ENCODE data around the gene REC8.

REC8 gene

DNA sequence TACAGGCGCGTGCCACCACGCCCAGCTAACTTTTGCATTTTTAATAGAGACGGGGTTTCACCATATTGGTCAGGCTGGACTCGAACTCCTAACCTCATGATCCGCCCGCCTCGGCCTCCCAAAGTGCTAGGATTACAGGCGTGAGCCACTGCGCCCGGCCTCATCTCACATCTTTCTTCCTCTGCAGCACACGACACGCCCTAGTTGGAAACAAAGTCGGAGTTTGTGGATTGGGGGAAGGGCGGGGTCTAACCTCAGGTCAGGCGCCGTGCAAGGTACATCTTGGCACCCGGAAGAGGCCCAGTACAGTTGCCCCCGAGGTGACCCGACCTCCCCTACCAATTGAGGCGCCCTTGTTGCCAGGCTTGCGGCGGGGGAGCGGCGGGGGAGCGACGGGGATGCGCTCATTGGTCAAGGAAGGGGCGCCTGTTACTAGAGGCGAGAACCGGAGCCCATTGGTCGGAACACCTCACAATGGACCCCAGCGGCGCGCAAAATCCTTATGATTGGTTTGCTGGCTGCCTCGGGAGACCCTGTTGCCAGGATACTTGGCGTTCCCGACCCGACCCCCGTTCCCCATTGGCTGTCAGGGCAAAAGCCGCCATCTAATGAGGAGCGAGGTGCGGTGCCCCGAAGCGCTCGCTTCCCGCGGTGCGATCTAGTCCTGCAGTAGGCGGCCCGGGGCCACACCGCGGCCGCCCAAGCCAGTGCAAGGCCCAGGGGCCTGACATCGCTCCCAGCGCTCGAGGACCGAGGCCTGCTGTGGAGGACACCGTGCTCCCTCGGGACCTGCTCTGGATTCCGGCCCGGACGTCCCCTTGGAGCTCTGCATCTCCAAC, at the start of gene REC8:
REC8 (plus strand) TSS at position 659 of the 839 bp plus-strand sequence. CDS start 473 bp downstream, outside the sequence.
- peak within 1 kb of the TSS in 1 of 2 donors; percentile 27 for H3K27ac ChIP-seq
- peak; percentile 78 for DNase-seq (ENCODE audit: low spot score)
- TF ChIP-seq, protein P1, sequence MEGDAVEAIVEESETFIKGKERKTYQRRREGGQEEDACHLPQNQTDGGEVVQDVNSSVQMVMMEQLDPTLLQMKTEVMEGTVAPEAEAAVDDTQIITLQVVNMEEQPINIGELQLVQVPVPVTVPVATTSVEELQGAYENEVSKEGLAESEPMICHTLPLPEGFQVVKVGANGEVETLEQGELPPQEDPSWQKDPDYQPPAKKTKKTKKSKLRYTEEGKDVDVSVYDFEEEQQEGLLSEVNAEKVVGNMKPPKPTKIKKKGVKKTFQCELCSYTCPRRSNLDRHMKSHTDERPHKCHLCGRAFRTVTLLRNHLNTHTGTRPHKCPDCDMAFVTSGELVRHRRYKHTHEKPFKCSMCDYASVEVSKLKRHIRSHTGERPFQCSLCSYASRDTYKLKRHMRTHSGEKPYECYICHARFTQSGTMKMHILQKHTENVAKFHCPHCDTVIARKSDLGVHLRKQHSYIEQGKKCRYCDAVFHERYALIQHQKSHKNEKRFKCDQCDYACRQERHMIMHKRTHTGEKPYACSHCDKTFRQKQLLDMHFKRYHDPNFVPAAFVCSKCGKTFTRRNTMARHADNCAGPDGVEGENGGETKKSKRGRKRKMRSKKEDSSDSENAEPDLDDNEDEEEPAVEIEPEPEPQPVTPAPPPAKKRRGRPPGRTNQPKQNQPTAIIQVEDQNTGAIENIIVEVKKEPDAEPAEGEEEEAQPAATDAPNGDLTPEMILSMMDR (IDR thresholded peaks at IDR 0.05): no peak
- peak within 1 kb of the TSS; percentile 60 for H3K4me3 ChIP-seq

GRCh38 chr14:24122416-24122815, 49.5 kb upstream of the REC8 start:
- H3K27ac ChIP-seq: no peak overlapping the region
- no peak overlapping the region for H3K4me3 ChIP-seq
- TF ChIP-seq, protein P1 (IDR thresholded peaks at IDR 0.05): no peak
- DNase-seq (ENCODE audit: low spot score): no peak

DNA sequence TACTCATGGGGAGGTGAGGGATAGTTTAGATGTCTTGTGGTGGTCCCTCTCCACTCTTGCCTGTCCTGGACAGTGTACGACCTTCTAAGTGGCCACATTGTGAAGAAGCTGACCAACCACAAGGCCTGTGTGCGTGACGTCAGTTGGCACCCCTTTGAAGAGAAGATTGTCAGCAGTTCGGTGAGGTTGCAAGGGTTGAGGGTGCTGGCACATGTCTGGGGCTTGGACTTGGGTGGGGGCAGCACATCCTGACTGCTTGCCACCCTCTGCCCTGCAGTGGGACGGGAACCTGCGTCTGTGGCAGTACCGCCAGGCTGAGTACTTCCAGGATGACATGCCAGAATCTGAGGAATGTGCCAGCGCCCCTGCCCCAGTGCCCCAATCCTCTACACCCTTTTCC, 49.0 kb upstream of the REC8 start:
- no peak overlapping the region for H3K27ac ChIP-seq
- DNase-seq (ENCODE audit: low spot score): no peak
- H3K4me3 ChIP-seq: no peak overlapping the region
- TF ChIP-seq, protein P1 (IDR thresholded peaks at IDR 0.05): no peak

DNA sequence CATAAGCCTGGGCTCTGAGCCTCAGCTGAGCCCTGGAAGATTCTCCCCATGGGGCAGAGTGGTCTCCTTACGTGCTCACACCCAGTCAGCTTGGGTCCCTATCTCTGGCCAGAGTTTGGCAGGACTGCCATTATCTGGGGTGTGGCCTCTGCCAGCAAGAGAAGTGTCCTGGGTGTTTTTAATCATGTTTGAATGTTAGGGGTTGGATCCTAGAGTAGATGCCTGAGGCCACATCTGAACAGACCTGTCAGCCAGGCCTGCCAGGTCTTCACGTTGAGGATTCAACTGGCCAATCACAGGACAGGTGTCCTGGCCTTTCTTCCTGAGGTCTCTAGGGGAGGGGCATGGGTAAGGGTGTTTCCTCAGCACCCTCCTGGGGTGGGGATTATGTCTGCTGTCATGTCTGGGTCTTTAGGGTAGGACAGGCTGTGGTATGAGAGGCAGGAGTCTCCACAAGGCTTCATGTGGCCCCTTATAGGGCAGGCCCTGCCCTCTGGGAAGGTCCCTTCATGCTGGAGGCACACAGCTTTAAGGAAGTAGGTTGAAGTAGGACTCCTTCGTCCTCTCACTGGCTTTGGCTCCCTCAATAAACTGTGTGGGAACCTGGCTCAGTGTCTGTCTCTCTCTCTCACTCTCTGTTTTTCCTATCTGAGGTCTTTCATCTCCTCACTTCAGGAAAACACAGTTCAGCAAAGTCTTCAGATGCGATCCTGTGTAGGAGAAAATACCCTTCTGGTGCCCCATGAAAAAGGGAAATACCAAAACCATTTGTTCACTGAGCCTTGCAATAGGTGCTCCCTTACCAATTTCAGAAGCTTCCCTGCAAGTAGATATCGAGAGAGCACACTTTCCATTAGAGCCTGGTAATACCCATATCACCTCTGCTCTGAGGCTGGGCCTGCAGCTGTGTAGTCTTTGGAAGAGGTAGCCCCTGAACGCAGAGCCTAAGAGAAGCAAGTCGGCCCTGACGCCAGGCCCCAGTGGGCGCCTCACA, 48.2 kb upstream of the REC8 start:
- TF ChIP-seq, protein P1 (IDR thresholded peaks at IDR 0.05): no peak
- DNase-seq (ENCODE audit: low spot score): no peak
- H3K4me3 ChIP-seq: no peak overlapping the region
- H3K27ac ChIP-seq: no peak overlapping the region

DNA sequence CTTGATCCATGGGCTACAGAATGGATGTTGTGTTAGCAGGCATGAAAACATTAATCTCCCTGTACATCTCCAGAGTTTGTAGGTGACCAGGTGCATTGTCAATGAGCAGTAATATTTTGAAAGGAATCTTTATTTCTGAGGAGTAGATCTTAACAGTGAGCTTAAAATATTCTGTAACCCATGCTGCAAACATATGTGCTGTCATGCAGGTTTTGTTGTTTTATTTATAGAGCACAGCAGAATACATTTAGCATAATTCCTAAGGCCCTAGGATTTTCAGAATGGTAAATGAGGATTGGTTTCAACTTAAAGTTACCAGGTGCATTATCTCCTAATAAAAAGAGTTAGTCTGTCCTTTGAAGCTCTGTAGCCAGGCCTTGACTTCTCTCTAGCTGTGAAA, 44.9 kb upstream of the REC8 start:
- no peak for DNase-seq (ENCODE audit: low spot score)
- H3K27ac ChIP-seq: no peak overlapping the region
- TF ChIP-seq, protein P1 (IDR thresholded peaks at IDR 0.05): no peak

DNA sequence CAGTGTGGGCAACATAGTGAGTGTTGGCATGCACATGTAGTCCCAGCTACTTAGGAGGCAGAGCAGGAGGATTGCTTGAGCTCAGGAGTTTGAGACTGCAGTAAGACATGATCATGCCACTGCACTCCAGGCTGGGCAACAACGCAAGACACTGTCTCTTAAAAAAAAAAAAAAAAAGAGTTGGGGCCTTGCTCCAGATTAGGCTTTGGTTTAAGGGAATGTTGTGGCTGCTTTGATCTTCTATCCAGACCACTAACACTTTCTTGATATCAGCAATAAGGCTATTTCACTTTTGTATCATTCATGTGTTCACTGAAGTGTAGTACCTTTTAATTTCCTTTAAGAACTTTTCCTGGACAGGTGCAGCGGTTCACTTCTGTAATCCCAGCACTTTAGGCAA, 44.2 kb upstream of the REC8 start:
- TF ChIP-seq, protein P1 (IDR thresholded peaks at IDR 0.05): no peak
- Histone ChIP-seq H3K4me3 (no peak overlapping the region), H3K27ac (no peak overlapping the region)
- DNase-seq (ENCODE audit: low spot score): no peak

More for the DNA sequence above, 44.9 kb upstream of the REC8 start:
- no peak overlapping the region for H3K4me3 ChIP-seq

Measured in coronary artery (tissue), 2 donors.